Lung microvascular endothelial cell (primary cell): ENCODE data around the gene SCPEP1. TPM values are rescaled to one million over a fixed set of nuclear protein-coding genes. Genes with fewer than 3 reads are reported as not detected.
A peak's percentile ranks its signal among the peaks of the same experiment; 100 is the strongest.
"Not testable (repeated sequence)": the region's sequence is repeated elsewhere in the genome, so short reads cannot be mapped to it uniquely, and the experiment has no call there.

Experiments
- DNase-seq, 2 donors: peaks; one replicate each; pipeline versions ENCODE4 v3.0.0 to v3.0.0-alpha.2; 2010; ENCODE audit warnings: low read depth in 2 of 2
- total RNA-seq: library from RNA; depleted of rRNA; stranded (reverse); fragments of >200 nt; gene quantifications from 2 replicates; pipeline ENCODE4 v1.2.1, GENCODE V29; 2014

SCPEP1 gene
- total RNA-seq, 1 donor from 2014 or later = 26.6 TPM

DNA sequence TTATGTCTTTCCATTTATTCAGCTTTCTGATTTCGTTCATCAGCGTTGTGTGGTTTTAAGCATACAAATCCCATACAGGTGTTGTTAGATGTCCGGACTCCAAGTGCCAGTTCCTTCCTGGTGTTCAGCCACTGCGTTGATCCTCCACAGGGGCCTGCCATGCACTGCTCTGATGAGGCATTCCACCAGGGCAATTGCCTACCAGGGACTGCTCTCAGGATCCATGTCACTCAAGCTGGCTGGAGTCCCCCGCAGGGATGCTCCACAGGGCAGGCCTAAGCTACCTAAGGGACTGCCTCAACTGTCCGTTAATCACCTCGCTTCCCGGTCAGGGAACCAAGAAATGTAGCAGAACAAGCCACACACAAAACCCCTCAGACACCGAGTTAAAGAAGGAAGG lies 12.7 kb upstream of the SCPEP1 start:
- not testable (repeated sequence) for DNase-seq

GRCh38 chr17:56965681-56966080 lies 12.2 kb upstream of the SCPEP1 start:
- not testable (repeated sequence) for DNase-seq

DNA sequence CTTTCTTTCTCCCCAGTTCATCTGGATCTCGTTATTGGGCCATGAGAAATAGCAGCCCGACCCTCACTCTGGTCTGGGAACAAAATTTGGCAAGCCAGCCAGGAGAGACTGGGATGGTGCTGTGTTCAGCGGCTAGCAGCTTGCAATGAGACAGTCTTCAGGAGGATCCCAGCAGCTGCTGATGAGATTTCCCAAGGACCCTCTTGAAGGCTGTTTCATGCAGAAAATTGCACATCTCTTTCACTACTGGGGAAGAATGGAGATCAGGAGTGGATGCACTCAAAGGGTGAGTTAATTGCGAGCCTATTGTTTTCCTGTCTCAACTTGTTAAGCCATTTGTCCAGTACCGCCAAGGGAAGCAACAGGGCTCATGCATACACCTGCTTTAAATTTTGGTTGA lies 11.6 kb upstream of the SCPEP1 start:
- DNase-seq = no peak

GRCh38 chr17:56970974-56971373 lies 7.0 kb upstream of the SCPEP1 start:
- DNase-seq = no peak

GRCh38 chr17:56972111-56972730 lies 5.7 kb upstream of the SCPEP1 start:
- DNase-seq = no peak

DNA sequence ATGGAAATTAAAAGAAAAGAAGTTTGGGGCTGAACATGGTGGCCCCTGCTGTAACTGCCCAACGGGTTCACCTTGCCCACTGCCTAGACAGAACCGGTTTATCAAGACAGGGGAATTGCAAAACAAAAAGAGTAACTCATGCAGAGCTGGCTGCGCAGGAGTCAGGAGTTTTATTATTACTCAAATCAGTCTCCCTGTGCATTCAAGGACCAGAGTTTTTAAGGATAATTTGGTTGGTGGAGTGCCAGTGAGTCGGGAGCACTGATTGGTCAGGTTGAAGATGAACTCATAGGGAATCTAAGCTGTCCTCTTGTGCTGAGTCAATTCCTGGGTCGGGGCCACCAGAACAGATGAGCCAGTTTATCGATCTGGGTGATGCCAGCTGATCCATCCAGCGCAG lies 4.4 kb upstream of the SCPEP1 start:
- DNase-seq = no peak

DNA sequence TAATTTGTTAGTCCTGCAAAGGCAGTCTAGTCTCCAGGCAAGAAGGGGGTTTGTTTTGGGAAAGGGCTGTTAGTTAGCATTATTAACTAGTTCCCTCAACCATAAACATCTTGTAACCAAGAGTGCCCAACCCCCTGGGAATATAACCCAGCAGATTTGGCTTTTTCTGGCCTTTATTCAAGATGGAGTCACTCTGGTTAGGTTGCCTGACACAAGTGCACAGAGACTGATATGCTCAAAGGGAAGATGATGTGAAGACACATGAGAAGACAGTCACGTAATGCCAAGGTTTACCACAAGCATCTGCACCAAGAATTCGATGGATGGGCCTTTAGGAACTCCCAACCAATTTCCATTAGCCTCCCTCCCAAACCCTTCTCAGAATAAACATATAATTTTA lies 3.9 kb upstream of the SCPEP1 start:
- DNase-seq = no peak

DNA sequence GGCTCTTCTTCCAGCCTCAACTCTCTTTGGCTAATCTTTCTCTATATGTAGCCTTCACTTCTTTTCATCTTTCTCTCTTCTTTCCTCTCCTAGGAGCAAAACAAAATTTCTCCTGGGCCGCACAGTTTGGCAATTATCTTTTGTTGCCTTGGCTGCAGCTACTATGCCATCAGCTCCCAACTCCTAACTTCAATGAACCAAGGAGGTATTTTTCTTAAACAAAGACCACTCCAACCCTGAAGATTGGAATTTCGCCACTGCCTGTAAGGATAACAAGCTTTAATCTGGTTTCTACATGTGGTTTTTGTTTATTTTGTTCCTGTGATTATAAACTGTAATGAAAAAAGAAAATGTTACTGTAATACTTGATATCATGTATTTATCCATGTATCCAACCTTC lies 2.3 kb upstream of the SCPEP1 start:
- no peak for DNase-seq

- peak; percentile 12 to 22 for DNase-seq
These were observed 856 bp upstream of the SCPEP1 start for GRCh38 chr17:56976941-56977608.

DNA sequence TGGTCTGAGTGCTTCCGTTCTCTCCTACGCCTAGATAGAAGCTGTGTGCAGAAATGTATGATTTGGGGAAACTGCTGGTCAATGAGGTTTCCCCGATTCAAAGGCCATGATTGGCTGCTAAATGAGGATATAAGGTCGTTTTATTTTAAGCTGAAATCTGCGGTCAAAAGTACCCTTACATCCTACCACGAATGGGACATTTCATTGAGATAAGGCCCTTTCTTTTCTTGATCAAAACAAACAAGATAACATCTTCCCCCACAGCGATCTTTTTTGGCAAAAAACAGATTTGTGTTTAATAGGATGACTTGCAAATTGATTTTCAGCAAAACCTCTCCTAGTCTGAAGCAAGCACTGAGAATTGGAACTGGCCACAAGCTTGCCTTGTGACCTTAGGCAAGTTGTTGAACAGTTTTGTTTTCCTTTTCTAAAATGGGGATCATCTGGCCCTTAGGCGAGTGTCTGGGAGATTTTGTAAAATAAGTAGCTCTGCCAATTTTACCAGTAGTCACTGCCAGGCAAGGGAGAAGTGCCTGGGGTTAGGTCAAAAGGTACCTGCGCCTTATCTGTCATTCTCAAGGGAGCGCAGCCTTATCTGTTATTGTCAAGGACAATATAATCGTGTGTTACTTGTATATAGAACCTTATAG lies 635 bp downstream of the SCPEP1 start:
- DNase-seq = no peak

- no peak for DNase-seq
These were observed 1.2 kb downstream of the SCPEP1 start for GRCh38 chr17:56979091-56979480.

GRCh38 chr17:56980526-56980925 lies 2.6 kb downstream of the SCPEP1 start:
- DNase-seq = not testable (repeated sequence)

- DNase-seq = no peak
These were observed 4.4 kb downstream of the SCPEP1 start for GRCh38 chr17:56982312-56982711.

GRCh38 chr17:56983366-56983765 lies 5.4 kb downstream of the SCPEP1 start:
- no peak for DNase-seq

GRCh38 chr17:56985371-56986162 lies 7.6 kb downstream of the SCPEP1 start:
- no peak for DNase-seq

- peak in 1 of 2 donors; percentile 51 for DNase-seq
These were observed 9.4 kb downstream of the SCPEP1 start for GRCh38 chr17:56987283-56987834.

DNA sequence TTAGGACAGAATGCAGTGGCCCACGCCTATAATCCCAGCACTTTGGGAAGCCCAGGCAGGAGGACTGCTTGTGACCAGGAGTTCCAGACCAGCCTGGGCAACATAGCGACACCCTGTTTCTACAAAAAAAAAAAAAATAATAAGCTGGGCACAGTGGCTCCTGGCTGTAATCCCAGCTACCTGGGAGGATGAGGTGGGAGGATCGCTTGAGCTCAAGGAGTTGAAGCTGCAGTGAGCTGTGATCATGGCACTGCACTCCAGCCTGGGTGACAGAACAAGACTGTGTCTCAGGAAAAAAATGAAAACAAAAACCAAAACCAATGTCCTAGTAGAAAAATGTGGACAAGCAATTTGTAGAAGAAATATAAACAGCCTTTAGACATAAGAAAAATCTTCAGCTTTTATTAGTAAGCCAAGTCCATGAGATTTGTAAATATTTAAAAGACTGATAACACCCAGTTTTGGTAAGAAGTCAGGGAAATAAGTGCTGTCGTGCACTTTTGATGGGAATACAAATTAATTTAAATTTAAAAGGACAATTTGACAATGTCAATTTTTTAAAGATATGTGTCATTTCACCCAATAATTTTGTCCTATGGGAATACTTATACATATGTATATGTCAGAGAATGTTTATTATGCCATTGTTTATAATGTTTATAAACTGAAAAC lies 11.1 kb downstream of the SCPEP1 start:
- DNase-seq = no peak

DNA sequence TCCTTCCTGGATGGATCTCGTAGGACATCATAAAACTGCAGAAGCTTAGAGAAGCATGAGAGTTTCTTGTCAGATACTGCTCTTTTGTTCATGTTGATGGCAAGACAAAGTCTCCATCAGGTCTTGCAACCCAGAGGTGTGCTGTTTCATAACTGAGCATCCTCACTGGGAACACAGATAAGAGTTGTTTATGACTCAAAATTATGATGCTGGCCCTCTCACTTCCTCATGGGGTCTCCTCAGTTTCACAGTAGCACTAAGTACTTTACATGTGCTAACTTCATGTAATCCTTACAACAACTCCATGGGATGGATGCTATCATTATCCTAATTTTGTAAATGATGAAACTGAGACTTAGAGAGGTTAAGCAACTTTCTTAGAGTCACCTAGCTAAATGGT lies 14.4 kb downstream of the SCPEP1 start:
- no peak for DNase-seq

- no peak for DNase-seq
These were observed 16.3 kb downstream of the SCPEP1 start for GRCh38 chr17:56994009-56994792.

DNA sequence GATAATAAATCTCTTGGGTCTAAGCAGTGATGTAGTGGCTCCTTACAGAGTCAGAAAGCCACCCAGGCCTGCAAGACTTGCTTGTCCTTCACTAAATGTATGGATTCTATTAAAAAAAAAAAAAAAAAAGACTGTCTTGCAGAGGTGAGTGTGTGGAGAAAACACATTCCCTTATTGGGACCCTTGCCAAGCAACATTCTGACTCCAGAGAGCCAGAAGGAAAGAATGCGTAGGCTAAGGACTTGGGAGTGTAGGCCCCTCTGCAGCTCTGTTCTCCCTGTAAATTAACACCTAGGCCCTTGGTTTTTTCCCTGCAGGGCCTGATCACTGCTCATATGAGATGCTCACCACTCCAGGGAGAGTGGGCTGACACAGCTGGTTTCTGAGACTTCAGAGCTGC lies 17.8 kb downstream of the SCPEP1 start:
- no peak for DNase-seq
